HEK293 (cell line): ENCODE data around the gene SSTR5.

Experiments used
- CTCF ChIA-PET: fragments of 350-600 bp; formaldehyde crosslinking; extraction: SDS; loops from one replicate; lab custom pipeline; 2021; ENCODE audit warnings: antibody characterized with exemption; lab: Yijun Ruan, JAX
- POLR2A ChIA-PET: fragments of 300-600 bp; formaldehyde crosslinking; extraction: SDS; loops from one replicate; lab custom pipeline; 2020; ENCODE audit warnings: antibody characterized with exemption, inconsistent platforms; lab: Yijun Ruan, JAX
- H3K27ac ChIP-seq: fragments of 200-500 bp; sonication (Bioruptor generic); 2 replicates; pipeline ENCODE4 v1.5.1; 2014; ENCODE audit warnings: low read depth, low read length, control low read depth, inconsistent platforms; ENCODE audit errors: extremely low read depth
- H3K36me3 ChIP-seq, 2 experiments: fragments of 200-500 bp in 1 of 2; sonication (Bioruptor generic) in 1 of 2; 1 replicate in 1 of 2; 2 replicates in 1 of 2; pipeline ENCODE4 v1.5.1; 2014 to 2017; ENCODE audit warnings: inconsistent platforms in 2 of 2, low read length in 2 of 2; ENCODE audit not compliant: control insufficient read depth in 2 of 2, insufficient read depth in 1 of 2
- H3K4me1 ChIP-seq: fragments of 200-500 bp; sonication (Bioruptor generic); 2 replicates; pipeline ENCODE4 v1.5.1; 2014; ENCODE audit warnings: mild to moderate bottlenecking, low read length, inconsistent platforms; ENCODE audit not compliant: control insufficient read depth, insufficient read depth
- H3K4me3 ChIP-seq: 2 replicates; pipeline ENCODE4 v1.5.1; 2011; ENCODE audit warnings: low read depth, mild to moderate bottlenecking, control low read depth, low read length, moderate library complexity
- H3K9me3 ChIP-seq: fragments of 200-500 bp; sonication (Bioruptor generic); 2 replicates; pipeline ENCODE4 v1.5.1; 2014; ENCODE audit warnings: low read depth, low read length, inconsistent platforms; ENCODE audit not compliant: control insufficient read depth, insufficient read depth
- BCL11A ChIP-seq: fragments of 450-650 bp; formaldehyde crosslinking; IDR thresholded peaks from 2 replicates; pipeline ENCODE4 v1.5.1; 2016; ENCODE audit warnings: low read depth, missing biosample characterization, missing genetic modification characterization
- GLIS1 ChIP-seq: fragments of 450-650 bp; formaldehyde crosslinking; IDR thresholded peaks from 2 replicates; pipeline ENCODE4 v1.5.1; 2016; ENCODE audit warnings: missing biosample characterization, missing genetic modification characterization
- REPIN1 ChIP-seq: fragments of 450-650 bp; formaldehyde crosslinking; IDR thresholded peaks from 2 replicates; pipeline ENCODE4 v1.5.1; 2017; ENCODE audit warnings: missing biosample characterization, missing genetic modification characterization, low read depth
- SALL2 ChIP-seq: fragments of 450-650 bp; formaldehyde crosslinking; IDR thresholded peaks from 2 replicates; pipeline ENCODE4 v1.5.0; 2017; ENCODE audit warnings: missing biosample characterization, mild to moderate bottlenecking, missing genetic modification characterization, borderline replicate concordance
- WT1 ChIP-seq: fragments of 450-650 bp; formaldehyde crosslinking; IDR thresholded peaks from 2 replicates; pipeline ENCODE4 v1.5.1; 2016; ENCODE audit warnings: missing biosample characterization, missing genetic modification characterization
- ZBTB48 ChIP-seq: fragments of 450-650 bp; formaldehyde crosslinking; IDR thresholded peaks from 2 replicates; pipeline ENCODE4 v1.5.1; 2016; ENCODE audit warnings: missing biosample characterization, missing genetic modification characterization
- ZIC2 ChIP-seq: fragments of 450-650 bp; formaldehyde crosslinking; IDR thresholded peaks from 2 replicates; pipeline ENCODE4 v1.5.1; 2016; ENCODE audit warnings: missing biosample characterization, missing genetic modification characterization
- ZNF114 ChIP-seq: fragments of 450-650 bp; formaldehyde crosslinking; IDR thresholded peaks from 2 replicates; pipeline ENCODE4 v1.5.0; 2017; ENCODE audit warnings: missing biosample characterization, missing genetic modification characterization
- ZNF157 ChIP-seq: fragments of 450-650 bp; formaldehyde crosslinking; IDR thresholded peaks from 2 replicates; pipeline ENCODE4 v1.5.1; 2016; ENCODE audit warnings: missing biosample characterization, missing genetic modification characterization
- ZNF19 ChIP-seq: fragments of 450-650 bp; formaldehyde crosslinking; IDR thresholded peaks from 2 replicates; pipeline ENCODE4; 2016; ENCODE audit warnings: missing biosample characterization, missing genetic modification characterization, low read depth
- ZNF2 ChIP-seq: fragments of 450-650 bp; formaldehyde crosslinking; IDR thresholded peaks from 2 replicates; pipeline ENCODE4 v1.5.1; 2016; ENCODE audit warnings: missing biosample characterization, missing genetic modification characterization
- ZNF354C ChIP-seq: fragments of 450-650 bp; formaldehyde crosslinking; IDR thresholded peaks from 2 replicates; pipeline ENCODE4 v1.5.1; 2016; ENCODE audit warnings: missing biosample characterization, missing genetic modification characterization, low read depth, borderline replicate concordance
- ZNF391 ChIP-seq: fragments of 450-650 bp; formaldehyde crosslinking; IDR thresholded peaks from 2 replicates; pipeline ENCODE4 v1.5.1; 2016; ENCODE audit warnings: low read depth, missing biosample characterization, missing genetic modification characterization, borderline replicate concordance
- ZNF426 ChIP-seq: fragments of 450-650 bp; formaldehyde crosslinking; IDR thresholded peaks from 2 replicates; pipeline ENCODE4 v1.5.1; 2017; ENCODE audit warnings: missing biosample characterization, missing genetic modification characterization, mild to moderate bottlenecking, inconsistent platforms, moderate library complexity
- ZNF514 ChIP-seq: fragments of 450-650 bp; formaldehyde crosslinking; IDR thresholded peaks from 2 replicates; pipeline ENCODE4 v1.5.1; 2016; ENCODE audit warnings: missing biosample characterization, missing genetic modification characterization
- ZNF701 ChIP-seq: fragments of 450-650 bp; formaldehyde crosslinking; IDR thresholded peaks from 2 replicates; pipeline ENCODE4 v1.5.1; 2016; ENCODE audit warnings: missing biosample characterization, missing genetic modification characterization
- ZNF777 ChIP-seq: fragments of 450-650 bp; formaldehyde crosslinking; IDR thresholded peaks from 2 replicates; pipeline ENCODE4 v1.5.1; 2017; ENCODE audit warnings: missing biosample characterization, missing genetic modification characterization, borderline replicate concordance
- ZNF791 ChIP-seq: fragments of 450-650 bp; formaldehyde crosslinking; IDR thresholded peaks from 2 replicates; pipeline ENCODE4 v1.5.1; 2016; ENCODE audit warnings: missing biosample characterization, missing genetic modification characterization
- ZNF830 ChIP-seq: fragments of 450-650 bp; IDR thresholded peaks from 2 replicates; pipeline ENCODE4 v1.5.0; 2018; ENCODE audit warnings: missing biosample characterization, missing genetic modification characterization, low read depth, mild to moderate bottlenecking, moderate library complexity
- TF ChIP-seq, protein P1 (sequence below): fragments of 450-650 bp; formaldehyde crosslinking; IDR thresholded peaks from 2 replicates; pipeline ENCODE4 v1.5.1; 2016; ENCODE audit warnings: missing biosample characterization, missing genetic modification characterization
- TF ChIP-seq, protein P2 (sequence below): fragments of 450-650 bp; formaldehyde crosslinking; IDR thresholded peaks from 2 replicates; pipeline ENCODE4 v1.5.1; 2017; ENCODE audit warnings: missing biosample characterization, missing genetic modification characterization
- TF ChIP-seq, protein P3 (sequence below): fragments of 450-650 bp; formaldehyde crosslinking; IDR thresholded peaks from 2 replicates; pipeline ENCODE4 v1.5.1; 2016; ENCODE audit warnings: missing biosample characterization, missing genetic modification characterization
- TF ChIP-seq, protein P4 (sequence below): fragments of 450-650 bp; formaldehyde crosslinking; IDR thresholded peaks from 2 replicates; pipeline ENCODE4 v1.5.0; 2017; ENCODE audit warnings: missing biosample characterization, missing genetic modification characterization, borderline replicate concordance

Gene SSTR5

DNA sequence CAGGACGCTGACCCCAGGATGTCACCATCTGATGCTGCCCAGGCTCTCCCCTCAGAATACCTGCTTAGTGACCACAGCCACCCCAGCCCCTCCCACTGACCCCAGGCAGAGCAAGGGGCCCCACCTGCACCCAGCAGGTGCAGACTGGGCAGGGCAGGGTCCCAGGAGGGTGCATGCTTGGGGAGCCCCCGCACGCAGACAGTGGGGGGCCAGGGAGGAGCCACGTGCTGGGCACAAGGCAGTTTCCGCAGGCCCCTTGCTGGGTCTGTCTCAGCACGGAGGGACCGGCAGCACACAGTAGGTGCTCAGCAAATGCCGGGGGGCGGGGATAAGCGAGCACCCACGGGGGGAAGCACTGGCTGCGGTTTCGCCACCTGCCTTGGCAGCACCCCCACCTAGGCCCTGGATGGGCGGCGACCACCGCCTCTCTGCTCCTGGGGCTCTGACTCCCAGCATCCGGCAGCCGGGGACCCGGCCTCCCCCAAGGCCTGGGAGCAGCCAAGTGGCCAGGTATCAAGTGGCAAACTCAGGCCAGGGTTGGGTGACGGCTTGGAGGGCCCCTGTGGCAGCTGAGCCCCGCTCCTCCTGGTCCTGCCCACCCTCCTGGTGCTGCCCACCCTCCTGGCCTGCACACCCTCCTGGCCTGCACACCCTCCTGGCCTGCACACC, 18.7 kb upstream of the SSTR5 start:
- H3K4me3 ChIP-seq: no peak overlapping the region
- CTCF ChIA-PET: no interaction called here
- H3K27ac ChIP-seq: no peak overlapping the region
- H3K9me3 ChIP-seq: no peaks in the 10 kb centered on the region
- TF ChIP-seq ZBTB48 (tag by site-specific recombination): no peak
- peak; percentile 88 for TF ChIP-seq ZNF701 (tag by site-specific recombination)
- peak; percentile 60 for TF ChIP-seq ZIC2 (tag by site-specific recombination)
- H3K4me1 ChIP-seq: peaks cover 2% of the 10 kb centered on the region; the same call in 1 of the 2 replicates
- POLR2A ChIA-PET: no interaction called here
- no peaks in the 10 kb centered on the region for H3K36me3 ChIP-seq

DNA sequence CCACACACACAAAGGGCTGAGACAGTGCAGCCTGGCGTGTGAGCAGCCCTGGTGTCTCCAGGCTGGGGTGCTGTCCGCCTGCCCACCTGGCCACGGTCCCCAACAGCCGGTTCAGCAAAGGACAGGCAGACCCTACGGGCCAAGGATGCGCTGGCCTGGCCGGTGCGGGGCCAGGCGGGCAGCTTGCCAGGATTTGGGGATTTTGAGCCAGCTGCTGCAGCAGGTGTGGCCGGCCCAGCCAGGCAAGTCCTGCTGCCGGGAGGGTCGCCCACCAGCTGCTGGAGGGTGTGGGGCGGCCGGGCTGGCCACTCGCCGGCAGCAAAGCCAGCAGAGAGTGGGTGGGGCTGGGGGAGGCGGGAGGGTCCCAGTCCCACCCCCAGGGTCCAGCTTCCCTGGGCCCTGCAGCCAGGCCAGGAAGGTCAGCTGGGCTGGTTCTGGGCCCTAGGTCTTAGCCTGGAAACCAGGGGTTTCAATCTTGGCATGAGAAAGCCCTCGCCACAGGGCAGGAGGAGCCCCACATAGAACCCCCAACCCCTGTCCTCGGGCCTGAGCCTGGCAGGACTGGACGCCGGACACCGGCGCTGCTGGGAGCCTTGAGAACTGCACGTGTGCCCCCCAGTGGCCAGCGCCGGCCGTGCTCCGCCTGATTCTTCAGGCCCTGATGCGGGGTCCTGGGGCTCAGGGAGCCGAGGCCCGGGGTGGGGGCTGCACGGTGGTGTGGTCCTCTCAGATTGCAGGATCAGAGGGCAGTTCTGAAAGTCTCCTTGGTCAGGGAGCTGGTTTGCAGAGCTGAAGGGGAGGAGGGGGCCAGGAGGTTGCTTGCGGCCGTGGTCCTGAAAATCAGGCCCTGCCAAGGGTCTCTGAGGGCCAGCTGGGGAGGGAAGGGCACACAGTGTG, 17.6 kb upstream of the SSTR5 start:
- H3K4me1 ChIP-seq: peaks cover 2% of the 10 kb centered on the region; the same call in 1 of the 2 replicates
- CTCF ChIA-PET: interaction anchor here (0.6 to 4.3 kb wide), 27 partner anchors 8 to 438 kb away, joined by 3 to 31 read pairs (median 3); partner anchors contain the start of genes GNG13 and TELO2
- H3K36me3 ChIP-seq: no peaks in the 10 kb centered on the region
- H3K9me3 ChIP-seq: no peaks in the 10 kb centered on the region
- no peak overlapping the region for H3K27ac ChIP-seq
- POLR2A ChIA-PET: no interaction called here
- no peak overlapping the region for H3K4me3 ChIP-seq
- no peak for TF ChIP-seq WT1 (tag by site-specific recombination)
- TF ChIP-seq, protein P1, sequence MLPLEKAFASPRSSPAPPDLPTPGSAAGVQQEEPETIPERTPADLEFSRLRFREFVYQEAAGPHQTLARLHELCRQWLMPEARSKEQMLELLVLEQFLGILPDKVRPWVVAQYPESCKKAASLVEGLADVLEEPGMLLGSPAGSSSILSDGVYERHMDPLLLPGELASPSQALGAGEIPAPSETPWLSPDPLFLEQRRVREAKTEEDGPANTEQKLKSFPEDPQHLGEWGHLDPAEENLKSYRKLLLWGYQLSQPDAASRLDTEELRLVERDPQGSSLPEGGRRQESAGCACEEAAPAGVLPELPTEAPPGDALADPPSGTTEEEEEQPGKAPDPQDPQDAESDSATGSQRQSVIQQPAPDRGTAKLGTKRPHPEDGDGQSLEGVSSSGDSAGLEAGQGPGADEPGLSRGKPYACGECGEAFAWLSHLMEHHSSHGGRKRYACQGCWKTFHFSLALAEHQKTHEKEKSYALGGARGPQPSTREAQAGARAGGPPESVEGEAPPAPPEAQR (tag by site-specific recombination): no peak
- TF ChIP-seq, protein P2, sequence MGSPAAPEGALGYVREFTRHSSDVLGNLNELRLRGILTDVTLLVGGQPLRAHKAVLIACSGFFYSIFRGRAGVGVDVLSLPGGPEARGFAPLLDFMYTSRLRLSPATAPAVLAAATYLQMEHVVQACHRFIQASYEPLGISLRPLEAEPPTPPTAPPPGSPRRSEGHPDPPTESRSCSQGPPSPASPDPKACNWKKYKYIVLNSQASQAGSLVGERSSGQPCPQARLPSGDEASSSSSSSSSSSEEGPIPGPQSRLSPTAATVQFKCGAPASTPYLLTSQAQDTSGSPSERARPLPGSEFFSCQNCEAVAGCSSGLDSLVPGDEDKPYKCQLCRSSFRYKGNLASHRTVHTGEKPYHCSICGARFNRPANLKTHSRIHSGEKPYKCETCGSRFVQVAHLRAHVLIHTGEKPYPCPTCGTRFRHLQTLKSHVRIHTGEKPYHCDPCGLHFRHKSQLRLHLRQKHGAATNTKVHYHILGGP (tag by site-specific recombination): no peak
- TF ChIP-seq ZNF426 (tag by site-specific recombination): no peak
- TF ChIP-seq ZNF114: no peak
- no peak for TF ChIP-seq ZNF354C (tag by site-specific recombination)
- no peak for TF ChIP-seq ZNF2
- TF ChIP-seq ZNF391: no peak
- TF ChIP-seq ZNF777: no peak
- no peak for TF ChIP-seq SALL2
- no peak for TF ChIP-seq ZNF19
- TF ChIP-seq, protein P3, sequence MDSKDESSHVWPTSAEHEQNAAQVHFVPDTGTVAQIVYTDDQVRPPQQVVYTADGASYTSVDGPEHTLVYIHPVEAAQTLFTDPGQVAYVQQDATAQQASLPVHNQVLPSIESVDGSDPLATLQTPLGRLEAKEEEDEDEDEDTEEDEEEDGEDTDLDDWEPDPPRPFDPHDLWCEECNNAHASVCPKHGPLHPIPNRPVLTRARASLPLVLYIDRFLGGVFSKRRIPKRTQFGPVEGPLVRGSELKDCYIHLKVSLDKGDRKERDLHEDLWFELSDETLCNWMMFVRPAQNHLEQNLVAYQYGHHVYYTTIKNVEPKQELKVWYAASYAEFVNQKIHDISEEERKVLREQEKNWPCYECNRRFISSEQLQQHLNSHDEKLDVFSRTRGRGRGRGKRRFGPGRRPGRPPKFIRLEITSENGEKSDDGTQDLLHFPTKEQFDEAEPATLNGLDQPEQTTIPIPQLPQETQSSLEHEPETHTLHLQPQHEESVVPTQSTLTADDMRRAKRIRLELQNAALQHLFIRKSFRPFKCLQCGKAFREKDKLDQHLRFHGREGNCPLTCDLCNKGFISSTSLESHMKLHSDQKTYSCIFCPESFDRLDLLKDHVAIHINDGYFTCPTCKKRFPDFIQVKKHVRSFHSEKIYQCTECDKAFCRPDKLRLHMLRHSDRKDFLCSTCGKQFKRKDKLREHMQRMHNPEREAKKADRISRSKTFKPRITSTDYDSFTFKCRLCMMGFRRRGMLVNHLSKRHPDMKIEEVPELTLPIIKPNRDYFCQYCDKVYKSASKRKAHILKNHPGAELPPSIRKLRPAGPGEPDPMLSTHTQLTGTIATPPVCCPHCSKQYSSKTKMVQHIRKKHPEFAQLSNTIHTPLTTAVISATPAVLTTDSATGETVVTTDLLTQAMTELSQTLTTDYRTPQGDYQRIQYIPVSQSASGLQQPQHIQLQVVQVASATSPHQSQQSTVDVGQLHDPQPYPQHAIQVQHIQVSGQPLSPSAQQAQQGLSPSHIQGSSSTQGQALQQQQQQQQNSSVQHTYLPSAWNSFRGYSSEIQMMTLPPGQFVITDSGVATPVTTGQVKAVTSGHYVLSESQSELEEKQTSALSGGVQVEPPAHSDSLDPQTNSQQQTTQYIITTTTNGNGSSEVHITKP (tag by site-specific recombination): no peak
- 0 out of 2 replicates have a peak, but pooled peaks have one; percentile 5 for TF ChIP-seq GLIS1 (tag by site-specific recombination)
- TF ChIP-seq ZNF830: no peak
- no peak for TF ChIP-seq ZNF514
- TF ChIP-seq BCL11A (tag by site-specific recombination): peak; percentile 50
- TF ChIP-seq, protein P4, sequence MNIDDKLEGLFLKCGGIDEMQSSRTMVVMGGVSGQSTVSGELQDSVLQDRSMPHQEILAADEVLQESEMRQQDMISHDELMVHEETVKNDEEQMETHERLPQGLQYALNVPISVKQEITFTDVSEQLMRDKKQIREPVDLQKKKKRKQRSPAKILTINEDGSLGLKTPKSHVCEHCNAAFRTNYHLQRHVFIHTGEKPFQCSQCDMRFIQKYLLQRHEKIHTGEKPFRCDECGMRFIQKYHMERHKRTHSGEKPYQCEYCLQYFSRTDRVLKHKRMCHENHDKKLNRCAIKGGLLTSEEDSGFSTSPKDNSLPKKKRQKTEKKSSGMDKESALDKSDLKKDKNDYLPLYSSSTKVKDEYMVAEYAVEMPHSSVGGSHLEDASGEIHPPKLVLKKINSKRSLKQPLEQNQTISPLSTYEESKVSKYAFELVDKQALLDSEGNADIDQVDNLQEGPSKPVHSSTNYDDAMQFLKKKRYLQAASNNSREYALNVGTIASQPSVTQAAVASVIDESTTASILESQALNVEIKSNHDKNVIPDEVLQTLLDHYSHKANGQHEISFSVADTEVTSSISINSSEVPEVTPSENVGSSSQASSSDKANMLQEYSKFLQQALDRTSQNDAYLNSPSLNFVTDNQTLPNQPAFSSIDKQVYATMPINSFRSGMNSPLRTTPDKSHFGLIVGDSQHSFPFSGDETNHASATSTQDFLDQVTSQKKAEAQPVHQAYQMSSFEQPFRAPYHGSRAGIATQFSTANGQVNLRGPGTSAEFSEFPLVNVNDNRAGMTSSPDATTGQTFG (tag by site-specific recombination): no peak
- TF ChIP-seq REPIN1 (tag by site-specific recombination): no peak
- TF ChIP-seq ZNF791 (tag by site-specific recombination): no peak
- TF ChIP-seq ZNF157 (tag by site-specific recombination): no peak
- no peak for TF ChIP-seq ZBTB48 (tag by site-specific recombination)
